Ramos (cell line): ENCODE results near the gene PVRIG.
"Not testable (repeated sequence)": the region's sequence is repeated elsewhere in the genome, so short reads cannot be mapped to it uniquely, and the experiment has no call there.

Experiments
- in situ Hi-C: fragments of 300-500 bp; cut with MboI; formaldehyde crosslinking; loops from one replicate; pipeline ENCODE4 v1.14.3; 2022; ENCODE audit warnings: low sequenced_read_pairs; ENCODE audit not compliant: unreplicated experiment

The PVRIG gene

GRCh38 chr7:100268882-100269281 is 49.1 kb downstream of the PVRIG start:
- in situ Hi-C loops: not testable (repeated sequence)

- in situ Hi-C loops: not testable (repeated sequence)
Measured at GRCh38 chr7:100269306-100270045, 49.7 kb downstream of the PVRIG start.

- in situ Hi-C loops: not testable (repeated sequence)
Measured at GRCh38 chr7:100270046-100270918, 50.5 kb downstream of the PVRIG start.
